Medulla oblongata (tissue), 1 donor: ENCODE results near the gene TMEM72.
A peak's percentile ranks its signal among the peaks of the same experiment; 100 is the strongest.

Experiments used
- DNase-seq: peaks from one replicate; pipeline ENCODE4 v3.0.0-alpha.2; 2015; ENCODE audit errors: extremely low spot score

The TMEM72 gene

GRCh38 chr10:44933451-44934321 lies 22.5 kb downstream of the TMEM72 start:
- DNase-seq = no peak

- no peak for DNase-seq
These were observed 23.5 kb downstream of the TMEM72 start for GRCh38 chr10:44934416-44935200.

DNA sequence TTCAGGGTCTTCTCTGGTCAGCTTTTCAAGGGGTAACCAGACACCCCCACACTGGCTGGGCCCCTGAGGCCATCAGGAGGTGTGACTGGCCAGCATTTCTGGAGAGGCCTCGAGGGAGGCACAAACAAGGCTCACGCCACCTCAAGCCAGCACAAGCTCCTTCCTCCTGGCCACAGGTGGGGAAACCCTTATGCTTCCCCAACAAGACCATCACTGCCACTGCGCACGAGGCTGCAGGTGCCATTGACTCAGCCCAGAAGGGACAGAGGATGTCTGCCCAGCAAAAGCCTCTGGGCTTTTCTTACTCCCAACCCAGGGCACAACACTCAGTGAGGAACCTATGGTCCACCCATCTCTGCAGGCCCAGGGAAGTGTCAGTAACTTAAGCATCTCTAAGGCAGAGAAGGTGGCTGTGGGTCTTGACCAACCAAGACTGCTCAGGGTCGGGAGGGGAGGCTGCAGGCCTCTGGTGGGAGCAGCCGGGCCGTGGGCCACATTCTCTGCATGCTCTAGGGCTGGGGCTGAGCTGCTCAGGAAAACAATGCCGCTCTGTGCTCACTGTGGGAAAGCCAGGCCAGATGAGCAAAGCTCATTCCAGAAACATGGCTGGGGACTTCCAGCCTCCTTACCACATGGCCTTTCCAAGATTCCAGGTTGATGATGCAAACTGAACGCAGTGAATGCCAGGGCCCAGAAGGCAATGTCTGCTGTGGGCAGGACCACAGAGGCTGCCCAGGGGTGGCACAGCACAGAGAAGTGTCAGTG lies 24.2 kb downstream of the TMEM72 start:
- peak; percentile 94 for DNase-seq

- DNase-seq = no peak
These were observed 24.8 kb downstream of the TMEM72 start for GRCh38 chr10:44935966-44936295.

DNA sequence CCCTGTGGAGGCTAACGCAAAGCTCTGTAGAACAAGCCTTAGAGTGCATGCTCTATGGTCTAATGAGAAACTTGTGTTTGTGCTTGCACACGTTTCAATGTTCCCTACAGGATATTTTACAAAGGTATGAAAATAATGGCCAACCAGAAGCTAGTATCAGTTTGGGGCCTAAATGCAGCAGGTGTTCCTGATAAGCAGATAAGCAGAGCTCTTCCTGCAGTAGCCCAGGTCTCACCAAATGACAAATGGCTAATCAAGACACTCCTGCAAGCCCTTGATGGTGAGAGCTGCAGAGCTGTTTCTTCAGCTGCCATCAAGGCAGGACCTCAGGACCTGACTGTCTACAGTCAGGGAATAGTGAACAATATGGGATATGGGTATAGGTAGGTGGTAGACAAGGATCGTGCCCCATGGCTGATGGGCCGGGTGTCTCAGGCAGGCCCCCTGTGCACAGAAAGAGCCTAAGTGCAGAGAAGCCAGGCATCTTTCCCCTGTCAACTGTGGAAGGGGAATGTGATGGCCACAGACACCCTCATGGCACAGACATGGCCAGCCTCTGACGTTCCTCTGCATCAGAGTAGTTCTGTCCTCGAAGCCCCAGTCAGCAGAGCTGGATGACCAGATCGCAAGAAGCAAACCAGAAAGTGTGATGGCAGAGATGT lies 25.3 kb downstream of the TMEM72 start:
- no peak for DNase-seq

DNA sequence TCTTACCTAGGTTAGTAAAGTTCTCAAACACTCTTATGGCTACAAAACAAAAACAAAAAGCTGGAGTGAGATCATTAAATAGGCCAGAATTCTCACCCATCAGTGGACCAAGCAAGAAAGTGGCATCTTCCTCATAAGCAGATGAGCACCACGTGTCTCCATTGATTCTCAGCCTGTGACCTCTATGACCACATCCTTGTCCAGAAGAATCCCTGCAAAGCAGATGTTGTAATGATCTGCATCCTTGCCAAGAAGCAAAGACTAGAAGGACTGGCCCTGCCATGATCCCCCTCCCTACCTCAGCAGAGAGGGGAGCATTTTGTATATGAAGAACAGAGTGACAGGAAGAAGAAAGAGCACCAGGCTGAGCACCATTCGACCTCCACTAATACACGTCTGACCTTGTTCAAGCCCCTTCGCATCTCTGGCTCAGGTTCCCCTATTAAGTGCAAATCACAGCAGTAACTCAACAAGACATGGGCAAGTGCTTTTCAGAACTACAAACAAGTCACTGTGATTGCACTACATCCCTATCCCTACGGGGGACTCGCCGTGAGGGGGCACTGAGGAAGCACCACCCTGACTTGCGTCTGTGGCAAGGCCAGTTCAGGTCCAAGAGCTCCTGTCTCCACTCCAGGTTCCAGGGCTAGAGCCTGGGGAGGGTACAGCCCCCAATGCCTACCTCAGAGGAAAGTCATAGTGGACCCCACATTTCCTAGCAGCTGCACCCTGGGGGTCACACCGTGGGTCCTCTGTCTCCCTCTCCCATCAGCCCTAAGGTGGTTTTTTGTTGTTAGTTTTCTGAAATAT lies 26.3 kb downstream of the TMEM72 start:
- DNase-seq = peak; percentile 72

- no peak for DNase-seq
These were observed 27.8 kb downstream of the TMEM72 start for GRCh38 chr10:44938956-44939355.

- DNase-seq = no peak
These were observed 28.7 kb downstream of the TMEM72 start for GRCh38 chr10:44939691-44940401.

GRCh38 chr10:44944354-44944753 lies 33.2 kb downstream of the TMEM72 start:
- DNase-seq = no peak

GRCh38 chr10:44946205-44946604 lies 35.1 kb downstream of the TMEM72 start:
- DNase-seq = no peak

DNA sequence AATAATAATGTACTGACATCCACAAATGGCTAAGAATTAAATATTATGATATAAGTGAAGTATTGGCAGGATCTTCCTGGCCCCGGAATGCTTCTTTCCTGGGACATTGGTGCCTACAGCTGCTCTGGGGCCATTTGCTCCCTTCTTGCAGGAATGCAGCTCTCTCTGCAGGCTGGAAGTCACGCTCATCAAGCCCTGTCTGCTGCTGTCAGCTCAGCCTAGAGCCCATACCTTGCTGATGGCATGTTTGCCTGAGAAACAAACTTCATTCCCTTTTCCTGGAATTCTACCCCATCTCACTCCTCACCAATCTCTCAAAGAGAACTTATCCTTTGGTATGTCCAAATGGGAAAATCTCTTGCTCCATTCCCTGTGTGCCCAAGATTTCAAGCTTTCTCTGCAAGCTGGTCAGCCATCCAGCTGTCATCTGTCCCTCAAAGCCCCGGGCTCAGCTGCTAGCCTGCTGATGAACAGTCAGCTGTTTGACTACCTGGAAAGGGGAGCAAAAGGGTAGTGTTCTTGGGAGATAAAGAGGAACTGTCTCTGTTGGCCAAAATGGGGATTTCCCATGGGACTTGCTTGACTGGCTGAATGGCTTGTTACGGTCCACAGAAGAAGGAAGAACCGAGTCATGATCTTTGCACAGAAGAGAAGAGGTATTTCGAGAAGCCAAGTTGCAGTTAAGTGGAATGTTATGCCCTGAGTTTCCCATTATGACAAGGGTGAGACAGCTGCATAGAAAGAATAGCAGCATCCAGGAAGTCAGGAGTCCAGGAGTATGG lies 36.4 kb downstream of the TMEM72 start:
- peak; percentile 39 for DNase-seq

DNA sequence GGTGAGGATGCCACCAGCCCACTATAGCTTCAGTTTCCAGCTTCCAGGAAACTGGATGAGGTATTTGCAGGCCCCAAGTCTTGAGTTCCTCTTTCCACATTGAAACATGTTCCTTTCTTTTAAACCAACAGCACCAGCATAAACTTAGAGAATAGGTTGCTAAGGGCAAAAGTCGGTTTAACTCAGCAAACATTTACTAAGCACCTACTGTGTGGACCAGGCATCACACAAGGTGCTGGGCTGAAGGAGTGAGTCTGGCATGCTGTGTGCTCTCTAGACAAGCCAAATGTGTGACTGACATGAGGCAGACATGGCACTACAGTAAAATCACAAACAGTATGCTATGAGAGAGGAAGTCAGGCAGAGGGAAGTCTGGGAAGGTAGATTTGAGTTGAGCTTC lies 37.5 kb downstream of the TMEM72 start:
- peak; percentile 25 for DNase-seq

GRCh38 chr10:44949127-44949802 lies 38.1 kb downstream of the TMEM72 start:
- no peak for DNase-seq

DNA sequence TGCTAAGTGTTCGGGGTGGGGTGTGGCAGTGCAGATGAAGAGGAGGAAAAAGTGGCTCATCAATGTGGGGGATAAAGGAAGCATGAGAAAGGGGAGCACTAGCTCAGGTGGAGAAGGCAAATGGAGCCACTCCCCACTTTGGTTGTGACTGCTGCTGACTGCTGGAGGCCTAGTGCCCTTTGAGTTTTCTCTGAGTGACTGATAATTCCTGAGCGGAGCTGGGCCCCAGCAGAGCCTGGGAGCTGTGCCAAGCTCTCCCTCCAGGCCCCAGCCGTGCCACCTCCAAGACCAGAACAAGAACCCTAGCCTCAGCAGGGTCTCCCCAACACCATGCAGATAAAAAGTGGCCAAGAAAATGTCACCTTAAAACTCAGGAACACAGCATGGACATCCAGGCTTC lies 38.8 kb downstream of the TMEM72 start:
- DNase-seq = no peak

GRCh38 chr10:44950326-44951225 lies 39.4 kb downstream of the TMEM72 start:
- no peak for DNase-seq

DNA sequence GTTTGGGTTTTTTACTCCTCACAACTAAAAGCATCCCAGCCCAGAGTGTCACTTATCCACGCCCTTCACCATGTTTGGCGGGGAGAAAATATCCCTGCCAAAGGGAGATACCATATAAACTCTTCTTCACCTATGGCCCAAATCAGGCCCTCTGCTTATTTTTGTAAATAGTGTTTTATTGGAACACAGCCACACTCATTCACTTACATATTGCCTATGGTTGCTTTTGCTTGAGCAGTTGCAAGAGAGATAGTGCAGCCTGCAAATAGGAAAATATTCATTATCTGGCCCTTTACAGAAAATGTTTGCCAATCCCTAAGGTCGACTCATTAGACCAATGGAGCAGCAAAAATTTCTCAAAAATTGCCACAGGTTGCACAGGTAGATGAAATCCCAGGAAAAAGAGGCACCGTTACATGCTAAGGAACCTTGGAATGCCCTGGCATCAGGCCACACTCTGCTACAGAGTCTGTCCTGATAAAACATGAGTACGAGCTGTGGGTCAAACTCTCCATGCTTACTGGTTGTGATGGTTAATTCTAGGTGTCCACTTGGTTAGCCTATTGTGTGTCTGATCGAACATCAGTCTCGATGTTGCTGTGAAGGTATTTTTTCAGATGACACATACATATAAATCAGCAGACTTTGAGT lies 40.6 kb downstream of the TMEM72 start:
- no peak for DNase-seq

DNA sequence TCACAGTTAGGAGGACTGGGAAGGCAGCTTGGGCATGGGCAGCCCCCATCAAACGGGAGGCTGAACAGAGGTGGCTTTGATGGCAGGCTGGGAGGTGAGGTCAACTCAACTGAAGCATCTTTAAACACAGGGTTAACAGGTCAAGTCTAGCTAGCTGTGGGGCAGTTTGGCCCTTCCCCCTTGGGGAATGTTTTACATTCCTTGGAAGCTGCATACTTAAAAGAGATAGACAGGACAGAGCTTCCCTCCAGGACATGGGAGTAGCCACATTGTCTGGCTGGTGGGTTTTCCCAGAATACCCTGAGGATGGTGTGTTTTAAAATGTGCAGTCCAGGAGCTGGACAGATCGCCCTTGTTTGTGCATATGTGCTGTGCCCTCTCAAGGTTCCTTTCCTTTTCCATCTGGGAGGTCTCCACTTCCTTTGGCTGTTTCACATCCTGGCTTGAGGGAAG lies 41.7 kb downstream of the TMEM72 start:
- DNase-seq = no peak
